Myocyte (in vitro differentiated cells): ENCODE data around the gene KIF26A. TPM values are rescaled to one million over a fixed set of nuclear protein-coding genes. Genes with fewer than 3 reads are reported as not detected.

Source experiments
- DNase-seq: peaks from one replicate; pipeline ENCODE4 v3.0.0-alpha.2; 2012; ENCODE audit warnings: low read depth
- total RNA-seq: library from RNA; depleted of rRNA; stranded (reverse); fragments of >200 nt; gene quantifications from 2 replicates; pipeline ENCODE4 v1.2.3, GENCODE V29; 2014

The KIF26A gene
- total RNA-seq, 1 donor from 2014 or later: not detected

GRCh38 chr14:104112609-104113571 is 25.5 kb upstream of the KIF26A start:
- no peak for DNase-seq

DNA sequence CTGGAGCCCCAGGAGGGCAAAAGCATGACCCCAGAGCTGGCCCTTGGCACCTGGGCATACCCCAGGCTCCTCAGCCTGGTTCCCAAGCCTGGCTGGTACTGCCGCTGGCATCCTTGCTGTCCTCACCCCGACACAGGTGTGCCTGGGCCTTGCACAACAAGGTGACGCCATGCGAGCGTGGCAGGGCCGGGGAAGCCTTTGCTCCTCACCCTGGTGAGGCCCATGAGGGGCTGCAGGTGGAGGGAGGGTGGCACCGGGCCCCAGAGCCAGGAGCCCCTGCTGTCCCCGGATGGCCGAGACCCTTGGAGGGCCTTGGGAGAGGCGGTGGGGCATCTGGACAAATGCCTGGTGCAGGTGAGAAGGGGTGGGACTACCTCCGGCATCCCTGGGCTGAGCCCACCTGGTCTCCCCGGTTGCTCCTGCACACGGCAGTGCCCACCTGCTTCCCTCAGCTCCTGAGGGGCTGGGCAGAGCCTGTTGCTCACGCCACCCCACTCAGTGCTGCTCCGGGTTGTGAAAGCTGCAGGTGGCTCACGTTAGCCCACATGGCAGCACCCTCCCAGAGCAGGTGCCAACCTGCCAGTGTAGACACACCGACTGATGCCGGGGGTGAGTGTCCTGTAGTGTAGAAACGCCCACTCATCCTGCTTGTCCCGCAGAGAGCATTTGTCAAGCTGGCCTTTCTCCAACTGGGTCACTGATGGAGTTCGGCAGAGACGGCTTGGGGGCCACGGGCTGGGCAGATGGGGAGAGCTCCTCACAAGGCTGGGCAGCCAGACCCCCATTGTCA is 24.6 kb upstream of the KIF26A start:
- DNase-seq: no peak

DNA sequence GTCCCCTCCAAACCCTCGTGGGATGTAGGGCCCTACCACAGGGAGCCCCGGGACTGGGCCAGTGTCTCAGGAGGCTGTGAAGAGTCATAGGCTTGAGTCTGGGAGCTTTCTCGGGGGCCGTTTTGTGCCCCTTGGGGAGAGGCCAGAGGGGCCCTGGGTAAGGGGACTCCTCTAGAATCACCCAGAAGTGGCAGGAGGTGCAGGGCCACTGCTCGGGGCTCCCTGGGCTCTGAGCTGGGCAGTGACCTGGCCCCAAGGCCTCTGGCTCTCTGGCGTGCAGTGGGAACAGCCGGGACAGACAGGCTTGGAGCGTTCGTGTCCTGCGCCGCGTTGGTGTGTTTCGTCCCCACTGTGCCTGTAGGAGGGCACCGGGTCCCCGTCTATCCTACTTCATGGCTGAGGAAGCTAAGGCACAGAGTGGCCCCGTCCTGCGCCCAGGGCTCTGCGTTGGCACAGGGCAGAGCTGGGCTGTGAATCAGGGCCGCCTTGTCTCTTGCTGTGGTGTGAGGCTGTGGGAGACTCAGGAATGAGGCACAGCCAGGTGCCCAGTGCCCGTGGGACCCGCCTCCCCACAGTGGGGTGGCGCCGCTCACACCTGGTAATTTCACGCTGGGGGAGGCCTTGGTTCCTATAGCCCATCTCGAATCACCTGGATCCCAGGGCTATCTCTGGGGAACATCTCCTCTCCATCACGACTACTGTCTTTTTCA is 23.8 kb upstream of the KIF26A start:
- no peak for DNase-seq

- no peak for DNase-seq
Observed at GRCh38 chr14:104115131-104115600, 23.2 kb upstream of the KIF26A start.

DNA sequence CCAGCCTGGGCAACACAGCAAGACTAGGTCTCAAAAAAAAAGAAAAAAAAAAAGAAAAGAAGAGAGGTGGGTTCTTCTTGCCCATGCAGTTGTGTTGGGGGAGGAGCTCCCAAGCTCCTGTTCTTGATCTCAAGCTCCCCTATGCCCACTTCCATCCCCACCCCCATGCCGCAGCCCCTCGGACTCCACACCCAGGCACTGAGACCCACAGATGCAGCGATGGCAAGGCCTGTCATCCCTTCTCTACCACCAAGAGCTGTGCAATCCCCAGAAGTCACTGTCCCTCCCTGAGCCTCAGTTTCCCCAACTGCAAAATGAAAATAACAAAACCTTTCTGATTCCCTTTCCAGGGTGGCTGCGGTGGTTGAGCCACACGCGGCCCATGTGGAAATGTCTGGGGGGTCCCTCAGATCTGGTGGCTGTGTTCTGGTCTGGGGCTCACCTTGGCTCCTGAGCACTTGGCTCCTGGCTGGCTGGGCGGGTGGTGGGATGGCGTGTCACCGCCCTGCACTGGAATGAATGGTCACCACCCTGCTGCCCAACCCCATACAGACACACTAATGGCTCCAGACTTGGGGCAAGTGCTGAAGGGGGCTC is 22.6 kb upstream of the KIF26A start:
- DNase-seq: no peak

- no peak for DNase-seq
Observed at GRCh38 chr14:104116288-104116755, 22.1 kb upstream of the KIF26A start.

- DNase-seq: no peak
Observed at GRCh38 chr14:104116756-104117340, 21.5 kb upstream of the KIF26A start.

- no peak for DNase-seq
Observed at GRCh38 chr14:104117341-104118005, 20.9 kb upstream of the KIF26A start.

- no peak for DNase-seq
Observed at GRCh38 chr14:104118006-104118844, 20.2 kb upstream of the KIF26A start.

- DNase-seq: no peak
Observed at GRCh38 chr14:104119119-104119487, 19.3 kb upstream of the KIF26A start.

- DNase-seq: no peak
Observed at GRCh38 chr14:104119488-104120251, 18.7 kb upstream of the KIF26A start.

- DNase-seq: peak; percentile 65
Observed at GRCh38 chr14:104120281-104120741, 18.1 kb upstream of the KIF26A start.

DNA sequence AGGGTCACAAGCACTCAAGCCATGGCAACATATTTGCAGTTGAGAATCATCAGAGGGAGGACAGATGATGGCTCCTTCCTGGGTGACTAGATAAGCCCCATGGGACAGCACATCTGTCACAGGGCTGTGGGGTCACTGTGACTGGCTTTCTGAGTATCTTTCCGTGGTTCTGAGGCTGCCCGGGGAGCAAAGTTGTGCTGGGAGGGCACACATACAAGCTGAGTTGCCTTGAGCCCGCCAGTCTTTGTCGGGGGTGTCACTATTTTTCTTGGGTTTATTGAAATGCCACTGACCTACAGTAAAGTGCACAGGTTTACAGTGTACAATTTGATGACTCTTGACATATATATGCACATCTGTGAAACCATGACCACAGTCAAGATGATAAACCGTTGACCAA is 17.2 kb upstream of the KIF26A start:
- no peak for DNase-seq

DNA sequence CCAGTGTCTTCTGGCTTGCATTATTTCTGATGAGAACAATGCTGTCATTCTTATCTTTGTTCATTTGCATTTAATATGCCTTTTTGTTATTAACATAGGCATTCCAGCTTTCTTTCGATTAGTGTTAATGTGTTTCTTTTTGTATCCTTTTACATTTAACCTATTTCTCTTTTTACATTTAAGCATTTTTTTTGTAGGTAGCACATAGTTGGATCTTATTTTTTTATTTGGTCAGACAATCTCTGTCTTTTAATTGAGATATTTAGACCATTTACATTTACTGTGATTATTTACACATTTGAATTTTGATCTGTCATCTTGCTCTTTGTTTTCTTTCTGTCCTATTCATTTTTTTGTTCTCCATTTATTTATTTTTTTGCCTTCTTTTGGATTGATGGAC is 14.5 kb upstream of the KIF26A start:
- no peak for DNase-seq

DNA sequence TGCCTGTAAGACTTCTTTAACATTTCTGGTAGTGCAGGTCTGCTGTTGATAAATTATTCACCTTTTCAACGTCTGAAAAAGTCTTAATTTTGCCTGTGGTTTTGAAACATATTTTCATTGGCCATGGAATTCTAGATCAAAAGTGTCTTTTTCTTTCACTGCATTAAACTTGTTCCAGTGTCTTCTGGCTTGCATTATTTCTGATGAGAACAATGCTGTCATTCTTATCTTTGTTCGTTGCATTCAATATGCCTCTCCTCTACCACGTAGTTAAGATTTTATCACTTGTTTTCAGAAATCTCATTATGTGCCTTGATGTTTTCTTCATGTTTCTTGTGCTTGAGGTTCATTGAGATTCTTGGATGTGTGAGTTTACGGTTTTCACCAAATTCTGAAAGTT is 13.4 kb upstream of the KIF26A start:
- no peak for DNase-seq

DNA sequence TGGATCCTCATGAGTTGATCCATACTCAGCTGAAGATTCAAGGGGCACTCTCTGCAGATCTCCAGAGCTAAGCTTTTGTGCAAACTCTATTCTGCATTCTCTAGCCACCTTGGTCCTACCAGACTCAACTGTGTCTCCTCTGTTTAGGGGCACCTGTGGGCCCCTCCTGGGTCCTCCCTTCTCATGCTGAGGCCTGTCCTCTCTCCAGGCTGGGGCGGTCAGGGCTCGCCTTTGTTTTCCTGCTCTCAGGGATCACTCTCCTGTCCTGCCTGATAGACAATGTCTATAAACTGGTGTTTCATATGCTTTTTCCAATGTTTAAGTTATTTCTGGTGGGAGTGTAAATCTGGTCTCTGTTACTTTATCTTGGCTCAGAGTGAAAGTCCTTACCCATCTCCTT is 11.6 kb upstream of the KIF26A start:
- DNase-seq: no peak

DNA sequence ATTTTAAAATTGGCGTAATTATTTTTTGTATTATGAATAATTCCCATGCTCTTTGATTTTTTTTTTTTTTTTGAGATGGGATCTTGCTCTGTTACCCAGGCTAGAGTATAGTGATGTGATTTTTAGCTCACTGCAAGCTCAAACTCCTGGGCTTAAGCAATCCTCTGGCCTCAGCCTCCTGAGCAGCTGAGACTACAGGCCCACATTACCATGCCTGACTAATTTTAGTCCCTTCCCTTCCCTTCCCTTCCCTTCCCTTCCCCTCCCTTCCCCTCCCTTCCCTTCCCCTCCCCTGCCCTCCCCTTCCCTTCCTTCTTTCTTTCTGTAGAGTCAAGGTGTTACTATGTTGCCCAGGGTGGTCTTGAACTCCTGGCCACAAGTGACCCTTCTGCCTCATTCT is 9.4 kb upstream of the KIF26A start:
- no peak for DNase-seq

GRCh38 chr14:104129556-104129955 is 8.8 kb upstream of the KIF26A start:
- no peak for DNase-seq
